HCT116 (cell line): ENCODE data around the gene SNX3.

Experiments
- EGR1 ChIP-seq: IDR thresholded peaks from 2 replicates; pipeline ENCODE4 v1.6.1; 2012; ENCODE audit warnings: low read depth
- ELF1 ChIP-seq: IDR thresholded peaks from 2 replicates; pipeline ENCODE4 v1.6.1; 2012; ENCODE audit warnings: low read depth, borderline replicate concordance
- EZH2phosphoT487 ChIP-seq: fragments of 200-600 bp; IDR thresholded peaks from 2 replicates; pipeline ENCODE4 v1.6.1; 2018; ENCODE audit warnings: antibody characterized with exemption, borderline replicate concordance
- FOSL1 ChIP-seq: IDR thresholded peaks from 2 replicates; pipeline ENCODE4 v1.6.1; 2012; ENCODE audit warnings: low read depth
- POLR2A ChIP-seq: IDR thresholded peaks from 2 replicates; pipeline ENCODE4 v1.7.0; 2011; ENCODE audit warnings: borderline replicate concordance; ENCODE audit not compliant: insufficient read depth, insufficient read length; ENCODE audit errors: extremely low read depth
- POLR2AphosphoS5 ChIP-seq: IDR thresholded peaks from 2 replicates; pipeline ENCODE4 v1.6.1; 2011; ENCODE audit warnings: mild to moderate bottlenecking, low read depth, low read length, moderate library complexity
- RAD21 ChIP-seq: IDR thresholded peaks from 2 replicates; pipeline ENCODE4 v1.6.1; 2012; ENCODE audit warnings: low read depth, mild to moderate bottlenecking
- SP1 ChIP-seq: IDR thresholded peaks from 2 replicates; pipeline ENCODE4 v1.6.1; 2012; ENCODE audit warnings: low read depth
- TF ChIP-seq, protein P1 (sequence below), 3 experiments: fragments of 200-600 bp in 1 of 3; sonication (generic) in 1 of 3; IDR thresholded peaks in 2 of 3; conservative IDR thresholded peaks in 1 of 3; 2 replicates each; pipeline ENCODE4 v1.5.1; 2012 to 2017; ENCODE audit warnings: low read depth in 2 of 3, low read length in 2 of 3, antibody characterized with exemption in 1 of 3, borderline replicate concordance in 1 of 3, control low read depth in 1 of 3, mild to moderate bottlenecking in 1 of 3, mixed read lengths in 1 of 3, mixed run types in 1 of 3, moderate library complexity in 1 of 3; ENCODE audit not compliant: insufficient read depth in 1 of 3
- TF ChIP-seq, protein P2 (sequence below): IDR thresholded peaks from 2 replicates; pipeline ENCODE4 v1.6.1; 2012; ENCODE audit warnings: low read depth
- TF ChIP-seq, protein P3 (sequence below): IDR thresholded peaks from 2 replicates; pipeline ENCODE4 v1.6.1; 2012

DNA sequence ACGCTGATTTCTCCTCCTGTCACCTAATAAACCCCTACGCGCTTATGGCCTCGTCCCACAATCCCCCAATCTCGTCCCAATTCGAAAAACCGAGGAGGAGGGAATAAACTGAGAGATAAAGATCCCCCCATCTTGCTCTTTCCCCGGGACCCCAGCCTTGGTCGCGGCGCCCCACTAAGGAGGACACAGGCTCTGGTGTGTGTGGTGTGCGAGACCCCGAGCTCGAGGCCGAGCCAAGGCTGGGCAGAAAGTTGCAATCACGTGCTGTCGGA is 96.4 kb downstream of the SNX3 start:
- no peak for TF ChIP-seq EGR1
- TF ChIP-seq POLR2AphosphoS5: no peak
- TF ChIP-seq, protein P1, sequence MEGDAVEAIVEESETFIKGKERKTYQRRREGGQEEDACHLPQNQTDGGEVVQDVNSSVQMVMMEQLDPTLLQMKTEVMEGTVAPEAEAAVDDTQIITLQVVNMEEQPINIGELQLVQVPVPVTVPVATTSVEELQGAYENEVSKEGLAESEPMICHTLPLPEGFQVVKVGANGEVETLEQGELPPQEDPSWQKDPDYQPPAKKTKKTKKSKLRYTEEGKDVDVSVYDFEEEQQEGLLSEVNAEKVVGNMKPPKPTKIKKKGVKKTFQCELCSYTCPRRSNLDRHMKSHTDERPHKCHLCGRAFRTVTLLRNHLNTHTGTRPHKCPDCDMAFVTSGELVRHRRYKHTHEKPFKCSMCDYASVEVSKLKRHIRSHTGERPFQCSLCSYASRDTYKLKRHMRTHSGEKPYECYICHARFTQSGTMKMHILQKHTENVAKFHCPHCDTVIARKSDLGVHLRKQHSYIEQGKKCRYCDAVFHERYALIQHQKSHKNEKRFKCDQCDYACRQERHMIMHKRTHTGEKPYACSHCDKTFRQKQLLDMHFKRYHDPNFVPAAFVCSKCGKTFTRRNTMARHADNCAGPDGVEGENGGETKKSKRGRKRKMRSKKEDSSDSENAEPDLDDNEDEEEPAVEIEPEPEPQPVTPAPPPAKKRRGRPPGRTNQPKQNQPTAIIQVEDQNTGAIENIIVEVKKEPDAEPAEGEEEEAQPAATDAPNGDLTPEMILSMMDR (IDR thresholded peaks at IDR 0.05 in 2 of 3, conservative IDR thresholded peaks at IDR 0.05 in 1 of 3; ENCODE audit: borderline replicate concordance in 1 of 3, insufficient read depth in 1 of 3, low read depth in 2 of 3, low read length in 2 of 3): no peak
- TF ChIP-seq ELF1: no peak
- TF ChIP-seq, protein P2, sequence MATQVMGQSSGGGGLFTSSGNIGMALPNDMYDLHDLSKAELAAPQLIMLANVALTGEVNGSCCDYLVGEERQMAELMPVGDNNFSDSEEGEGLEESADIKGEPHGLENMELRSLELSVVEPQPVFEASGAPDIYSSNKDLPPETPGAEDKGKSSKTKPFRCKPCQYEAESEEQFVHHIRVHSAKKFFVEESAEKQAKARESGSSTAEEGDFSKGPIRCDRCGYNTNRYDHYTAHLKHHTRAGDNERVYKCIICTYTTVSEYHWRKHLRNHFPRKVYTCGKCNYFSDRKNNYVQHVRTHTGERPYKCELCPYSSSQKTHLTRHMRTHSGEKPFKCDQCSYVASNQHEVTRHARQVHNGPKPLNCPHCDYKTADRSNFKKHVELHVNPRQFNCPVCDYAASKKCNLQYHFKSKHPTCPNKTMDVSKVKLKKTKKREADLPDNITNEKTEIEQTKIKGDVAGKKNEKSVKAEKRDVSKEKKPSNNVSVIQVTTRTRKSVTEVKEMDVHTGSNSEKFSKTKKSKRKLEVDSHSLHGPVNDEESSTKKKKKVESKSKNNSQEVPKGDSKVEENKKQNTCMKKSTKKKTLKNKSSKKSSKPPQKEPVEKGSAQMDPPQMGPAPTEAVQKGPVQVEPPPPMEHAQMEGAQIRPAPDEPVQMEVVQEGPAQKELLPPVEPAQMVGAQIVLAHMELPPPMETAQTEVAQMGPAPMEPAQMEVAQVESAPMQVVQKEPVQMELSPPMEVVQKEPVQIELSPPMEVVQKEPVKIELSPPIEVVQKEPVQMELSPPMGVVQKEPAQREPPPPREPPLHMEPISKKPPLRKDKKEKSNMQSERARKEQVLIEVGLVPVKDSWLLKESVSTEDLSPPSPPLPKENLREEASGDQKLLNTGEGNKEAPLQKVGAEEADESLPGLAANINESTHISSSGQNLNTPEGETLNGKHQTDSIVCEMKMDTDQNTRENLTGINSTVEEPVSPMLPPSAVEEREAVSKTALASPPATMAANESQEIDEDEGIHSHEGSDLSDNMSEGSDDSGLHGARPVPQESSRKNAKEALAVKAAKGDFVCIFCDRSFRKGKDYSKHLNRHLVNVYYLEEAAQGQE: no peak
- TF ChIP-seq, protein P3, sequence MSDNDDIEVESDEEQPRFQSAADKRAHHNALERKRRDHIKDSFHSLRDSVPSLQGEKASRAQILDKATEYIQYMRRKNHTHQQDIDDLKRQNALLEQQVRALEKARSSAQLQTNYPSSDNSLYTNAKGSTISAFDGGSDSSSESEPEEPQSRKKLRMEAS: no peak
- TF ChIP-seq POLR2A: no peak
- no peak for TF ChIP-seq EZH2phosphoT487
- no peak for TF ChIP-seq SP1
- TF ChIP-seq RAD21: no peak
- TF ChIP-seq FOSL1: no peak
